Neural cell (in vitro differentiated cells): ENCODE results near the gene ERICH6. TPM values are rescaled to one million over a fixed set of nuclear protein-coding genes. Genes with fewer than 3 reads are reported as not detected.

Experiments used
- H2AFZ ChIP-seq: fragments of 200-600, 300-800 bp; sonication (generic), shearing (Covaris generic); 2 replicates; pipeline ENCODE4 v1.6.0; 2014; ENCODE audit warnings: low read depth, mild to moderate bottlenecking, antibody characterized with exemption, low read length, moderate library complexity
- H3F3A ChIP-seq: fragments of 200-600 bp; shearing (Covaris generic); 2 replicates; pipeline ENCODE4 v1.6.1; 2016; ENCODE audit warnings: mild to moderate bottlenecking, moderate library complexity, mixed read lengths, antibody characterized with exemption, low read length; ENCODE audit not compliant: insufficient read depth, poor library complexity, severe bottlenecking
- H3K27ac ChIP-seq: fragments of 200-600, 300-800 bp; sonication (generic), shearing (Covaris generic); 2 replicates; pipeline ENCODE4 v1.5.1; 2014; ENCODE audit warnings: mild to moderate bottlenecking, low read length, moderate library complexity
- H3K27me3 ChIP-seq: fragments of 300-800, 200-600 bp; sonication (generic), shearing (Covaris generic); 2 replicates; pipeline ENCODE4 v1.6.0; 2014; ENCODE audit warnings: mild to moderate bottlenecking, low read depth, low read length, moderate library complexity; ENCODE audit not compliant: insufficient read depth
- H3K36me3 ChIP-seq: fragments of 300-800, 200-600 bp; sonication (generic), shearing (Covaris generic); 2 replicates; pipeline ENCODE4 v1.5.1; 2014; ENCODE audit warnings: mild to moderate bottlenecking, antibody characterized with exemption, low read length, moderate library complexity; ENCODE audit not compliant: insufficient read depth
- H3K4me2 ChIP-seq: fragments of 300-800, 200-600 bp; sonication (generic), shearing (Covaris generic); 2 replicates; pipeline ENCODE4 v1.6.0; 2014; ENCODE audit warnings: mild to moderate bottlenecking, low read length
- H3K4me3 ChIP-seq: fragments of 300-800, 200-600 bp; sonication (generic), shearing (Covaris generic); 2 replicates; pipeline ENCODE4 v1.5.1; 2014; ENCODE audit warnings: mild to moderate bottlenecking, low read length, moderate library complexity
- H3K79me2 ChIP-seq: fragments of 200-600 bp; shearing (Covaris generic); replicated peaks from 2 replicates; pipeline ENCODE4 v1.6.0; 2014; ENCODE audit warnings: mild to moderate bottlenecking, low read length, moderate library complexity; ENCODE audit not compliant: insufficient read depth
- H3K9ac ChIP-seq: fragments of 300-800, 200-600 bp; sonication (generic), shearing (Covaris generic); 2 replicates; pipeline ENCODE4 v1.6.1; 2016; ENCODE audit warnings: mild to moderate bottlenecking, low read length, mixed read lengths
- H3K9me2 ChIP-seq: fragments of 200-600 bp; shearing (Covaris generic); 2 replicates; pipeline ENCODE4 v1.6.1; 2016; ENCODE audit warnings: mild to moderate bottlenecking, low read length, mixed read lengths; ENCODE audit not compliant: insufficient read depth
- H3K9me3 ChIP-seq: fragments of 200-600, 300-800 bp; sonication (generic), shearing (Covaris generic); 2 replicates; pipeline ENCODE4 v1.6.1; 2016; ENCODE audit warnings: mild to moderate bottlenecking, mixed run types, low read length, moderate library complexity, mixed read lengths
- H4K20me1 ChIP-seq: fragments of 200-600 bp; shearing (Covaris generic); 2 replicates; pipeline ENCODE4 v1.6.1; 2016; ENCODE audit warnings: mild to moderate bottlenecking, mixed run types; ENCODE audit not compliant: insufficient read depth
- CTCF ChIP-seq: fragments of 450-650 bp; IDR thresholded peaks from 2 replicates; pipeline ENCODE4 v1.5.1; 2014; ENCODE audit warnings: antibody characterized with exemption, mild to moderate bottlenecking, moderate library complexity; ENCODE audit not compliant: poor library complexity, severe bottlenecking
- EP300 ChIP-seq: fragments of 450-650 bp; conservative IDR thresholded peaks from 2 replicates; pipeline ENCODE4 v1.6.1; 2014; ENCODE audit warnings: antibody characterized with exemption, mild to moderate bottlenecking, moderate library complexity; ENCODE audit not compliant: poor library complexity, severe bottlenecking
- EZH2 ChIP-seq: fragments of 200-600, 300-800 bp; shearing (Covaris generic), sonication (generic); IDR thresholded peaks from 2 replicates; pipeline ENCODE4 v1.6.1; 2014; ENCODE audit warnings: antibody characterized with exemption, low read length, borderline replicate concordance, mild to moderate bottlenecking; ENCODE audit not compliant: insufficient read depth, poor library complexity, severe bottlenecking
- MXI1 ChIP-seq: fragments of 450-650 bp; conservative IDR thresholded peaks from 2 replicates; pipeline ENCODE4 v1.6.1; 2014; ENCODE audit warnings: antibody characterized with exemption, mild to moderate bottlenecking; ENCODE audit not compliant: poor library complexity, severe bottlenecking
- POLR2AphosphoS5 ChIP-seq: IDR thresholded peaks from 2 replicates; pipeline ENCODE4 v1.6.1; 2012
- RAD21 ChIP-seq: fragments of 450-650 bp; conservative IDR thresholded peaks from 2 replicates; pipeline ENCODE4 v1.6.1; 2014; ENCODE audit warnings: antibody characterized with exemption, mild to moderate bottlenecking, moderate library complexity
- REST ChIP-seq: IDR thresholded peaks from 2 replicates; pipeline ENCODE4 v1.6.1; 2012; ENCODE audit warnings: borderline replicate concordance
- SMC3 ChIP-seq: fragments of 450-650 bp; conservative IDR thresholded peaks from 2 replicates; pipeline ENCODE4 v1.6.1; 2014; ENCODE audit warnings: antibody characterized with exemption, mild to moderate bottlenecking, moderate library complexity; ENCODE audit not compliant: poor library complexity
- TAF1 ChIP-seq: IDR thresholded peaks from 2 replicates; pipeline ENCODE4 v1.6.1; 2012; ENCODE audit warnings: low read depth
- polyA plus RNA-seq: library from polyadenylated mRNA; depleted of rRNA; stranded (reverse); fragments of >200 nt; gene quantifications from 2 replicates; pipeline ENCODE4 v1.2.3, GENCODE V29; 2014

Gene ERICH6
- polyA plus RNA-seq, 1 donor from 2014 or later, result not detected

GRCh38 chr3:150613034-150613433, 90.7 kb downstream of the ERICH6 start:
- no peaks in the 10 kb centered on the region for H3K36me3 ChIP-seq
- no peak overlapping the region for H3K4me2 ChIP-seq
- no peak overlapping the region for H3K4me3 ChIP-seq
- H2AFZ ChIP-seq, result no peak overlapping the region
- H3F3A ChIP-seq, result no peaks in the 10 kb centered on the region
- TF ChIP-seq POLR2AphosphoS5 (no peak), RAD21 (no peak), EP300 (no peak), TAF1 (no peak), MXI1 (no peak), SMC3 (no peak), CTCF (no peak)
- H4K20me1 ChIP-seq, result no peaks in the 10 kb centered on the region
- H3K9ac ChIP-seq, result no peak overlapping the region
- no peak overlapping the region for H3K27ac ChIP-seq
- no peaks in the 10 kb centered on the region for H3K9me2 ChIP-seq
- H3K9me3 ChIP-seq, result no peaks in the 10 kb centered on the region
- no peaks in the 10 kb centered on the region for H3K27me3 ChIP-seq
- H3K79me2 ChIP-seq, result peaks cover 75% of the 10 kb centered on the region

GRCh38 chr3:150612494-150612893, 91.2 kb downstream of the ERICH6 start:
- H3K4me3 ChIP-seq, result no peak overlapping the region
- H3K27me3 ChIP-seq, result no peaks in the 10 kb centered on the region
- H3K9ac ChIP-seq, result no peak overlapping the region
- H3K9me2 ChIP-seq, result no peaks in the 10 kb centered on the region
- H3K79me2 ChIP-seq, result peaks cover 74% of the 10 kb centered on the region
- no peak for TF ChIP-seq MXI1
- no peaks in the 10 kb centered on the region for H4K20me1 ChIP-seq
- H3K27ac ChIP-seq, result no peak overlapping the region
- no peaks in the 10 kb centered on the region for H3F3A ChIP-seq
- no peak overlapping the region for H2AFZ ChIP-seq
- no peak overlapping the region for H3K4me2 ChIP-seq
- H3K36me3 ChIP-seq, result no peaks in the 10 kb centered on the region
- no peaks in the 10 kb centered on the region for H3K9me3 ChIP-seq

GRCh38 chr3:150611666-150612065, 92.1 kb downstream of the ERICH6 start:
- no peak overlapping the region for H3K4me2 ChIP-seq
- no peaks in the 10 kb centered on the region for H3F3A ChIP-seq
- H3K4me3 ChIP-seq, result no peak overlapping the region
- H3K79me2 ChIP-seq, result peaks cover 73% of the 10 kb centered on the region
- no peaks in the 10 kb centered on the region for H4K20me1 ChIP-seq
- H3K27ac ChIP-seq, result no peak overlapping the region
- no peak overlapping the region for H2AFZ ChIP-seq
- TF ChIP-seq RAD21 (no peak), TAF1 (no peak), POLR2AphosphoS5 (no peak), CTCF (no peak), SMC3 (no peak), EP300 (no peak), MXI1 (no peak), REST (no peak), EZH2 (no peak)
- H3K9me3 ChIP-seq, result no peaks in the 10 kb centered on the region
- no peaks in the 10 kb centered on the region for H3K9me2 ChIP-seq
- no peaks in the 10 kb centered on the region for H3K36me3 ChIP-seq
- no peaks in the 10 kb centered on the region for H3K27me3 ChIP-seq
- no peak overlapping the region for H3K9ac ChIP-seq
